Activated T-cell treated with anti-CD3 and anti-CD28 coated beads, Interleukin-2, amount 50 U/mL, for 48 hours (primary cell): ENCODE data around the gene S100A2.

Experiments used
- DNase-seq, 2 experiments: peaks; one replicate each; pipeline ENCODE4 v3.0.0-alpha.2; 2020

Gene S100A2

DNA sequence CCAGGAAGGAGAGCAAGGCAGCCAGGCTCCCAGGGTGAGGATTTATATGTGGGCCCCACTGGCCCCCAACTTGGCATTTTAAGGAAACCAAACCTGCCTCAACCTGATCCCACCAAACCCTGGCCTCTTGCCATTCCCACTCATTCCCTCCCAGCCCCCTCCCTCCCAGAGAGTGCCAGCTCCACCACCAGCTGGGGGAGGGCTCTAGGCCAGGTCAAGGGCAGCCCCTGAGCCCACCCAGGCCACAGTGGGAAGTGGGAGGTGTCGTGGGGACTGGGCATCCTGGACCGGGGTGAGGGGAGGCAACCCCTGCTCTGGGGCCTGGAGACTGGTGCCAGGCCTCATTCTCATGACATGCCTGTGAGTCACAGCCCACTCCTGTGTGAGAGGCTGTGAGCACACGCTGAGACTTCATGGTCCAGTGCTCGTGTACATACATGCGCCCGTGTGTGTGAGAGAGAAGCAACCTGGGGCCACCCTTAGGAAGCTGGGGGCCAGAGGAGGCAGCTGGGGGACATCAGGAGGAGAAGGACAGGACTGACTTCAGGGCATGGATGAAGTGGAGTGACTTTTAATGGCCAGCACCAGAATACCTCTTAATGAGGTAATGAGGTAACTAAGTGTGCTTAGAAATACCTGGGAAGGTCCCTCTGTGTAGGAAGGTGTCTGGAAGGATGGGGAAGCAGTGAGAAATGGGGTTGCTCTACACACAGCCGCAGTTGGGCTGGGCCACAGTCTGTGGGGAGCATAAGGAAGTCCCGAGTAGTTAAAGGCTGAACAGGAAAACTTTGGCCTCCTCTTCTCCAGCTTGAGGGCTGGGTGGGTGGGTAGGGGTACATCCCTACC lies at the start of gene S100A2:
Gene S100A2 (minus strand): TSS at position 316 of the 846 bp plus-strand sequence. CDS start 1,967 bp downstream, outside the sequence.
- DNase-seq = peak; percentile 77 to 80

DNA sequence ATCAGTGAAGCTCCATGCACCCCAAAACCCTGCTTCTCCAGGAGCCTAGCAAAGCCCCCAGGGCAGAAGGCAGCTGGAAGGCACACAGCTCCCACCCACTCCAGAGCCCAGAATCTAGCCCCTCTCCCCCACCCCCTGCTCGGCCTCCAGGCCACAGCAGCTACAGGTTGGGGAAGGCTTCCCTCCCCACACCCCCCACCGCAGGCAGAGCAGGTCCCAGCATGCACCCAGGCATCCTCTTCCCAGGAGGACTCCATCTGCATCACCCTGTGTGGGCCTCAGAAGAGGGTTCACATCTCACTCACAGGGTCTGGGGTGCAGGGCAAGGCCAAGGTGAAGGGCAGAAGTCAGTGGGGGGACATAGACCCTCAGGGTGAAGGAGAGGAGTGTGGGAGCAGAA lies 49.8 kb upstream of the S100A2 start:
- DNase-seq = no peak

DNA sequence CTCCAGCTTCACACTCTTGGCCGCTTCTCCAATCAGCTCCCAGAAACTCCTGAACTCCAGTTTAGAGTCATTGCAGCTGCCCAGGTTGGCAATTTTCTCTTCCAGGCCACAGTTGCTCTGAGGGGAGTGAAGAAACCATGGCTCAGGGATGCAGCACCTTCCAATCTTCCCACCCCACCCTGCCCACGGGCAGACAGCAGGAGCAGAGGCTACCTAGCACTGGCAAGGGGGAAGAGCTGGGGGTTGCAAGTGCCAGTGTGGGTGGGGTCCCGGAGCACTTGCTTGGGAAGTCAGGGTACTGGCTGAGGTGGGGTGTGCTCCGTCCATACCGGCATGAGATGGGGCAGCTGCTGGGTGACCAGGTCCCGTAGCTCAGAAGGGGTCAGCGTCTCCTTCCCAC lies 49.3 kb upstream of the S100A2 start:
- DNase-seq = no peak

DNA sequence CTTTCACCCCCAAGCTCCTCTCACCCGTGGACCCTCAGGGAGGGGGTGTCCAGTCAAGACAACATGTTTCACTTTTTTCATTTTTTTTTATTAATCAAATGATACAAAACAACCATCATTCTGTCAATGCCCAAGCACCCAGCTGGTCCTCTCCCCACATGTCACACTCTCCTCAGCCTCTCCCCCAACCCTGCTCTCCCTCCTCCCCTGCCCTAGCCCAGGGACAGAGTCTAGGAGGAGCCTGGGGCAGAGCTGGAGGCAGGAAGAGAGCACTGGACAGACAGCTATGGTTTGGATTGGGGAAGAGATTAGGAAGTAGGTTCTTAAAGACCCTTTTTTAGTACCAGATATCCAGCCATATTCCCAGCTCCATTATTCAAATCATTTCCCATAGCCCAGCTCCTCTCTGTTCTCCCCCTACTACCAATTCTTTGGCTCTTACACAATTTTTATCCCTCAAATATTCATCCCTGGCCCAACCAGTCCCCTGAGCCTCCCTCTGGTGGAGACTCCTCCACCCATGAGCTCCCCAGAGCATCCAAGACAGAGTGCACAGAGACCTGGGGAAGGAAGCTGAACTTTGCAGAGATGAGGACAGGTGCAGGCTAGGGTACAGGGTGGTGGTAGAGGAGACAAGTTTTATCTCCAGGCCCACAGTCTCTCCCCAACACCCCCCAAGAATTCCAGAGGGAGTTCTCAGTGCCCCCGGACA lies 48.7 kb upstream of the S100A2 start:
- no peak for DNase-seq

DNA sequence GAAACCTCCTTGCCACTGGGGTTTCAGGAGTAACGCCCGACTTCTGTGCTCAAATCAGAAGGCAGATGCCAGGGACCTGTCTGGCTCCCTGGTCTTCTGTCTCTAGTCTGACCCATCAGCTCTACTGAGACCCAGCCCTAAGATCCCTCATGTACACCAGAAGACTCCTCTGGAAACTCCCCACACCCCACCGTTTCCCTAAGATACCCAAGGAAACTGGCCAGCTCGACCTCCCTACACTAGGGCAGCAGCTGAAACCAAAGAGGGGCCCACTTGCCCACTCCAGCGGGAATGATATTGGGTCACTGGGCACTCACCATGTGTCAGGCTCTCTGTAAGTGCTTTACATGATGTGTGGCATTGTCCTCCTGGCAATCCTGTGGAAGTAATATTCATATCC lies 47.8 kb upstream of the S100A2 start:
- no peak for DNase-seq

DNA sequence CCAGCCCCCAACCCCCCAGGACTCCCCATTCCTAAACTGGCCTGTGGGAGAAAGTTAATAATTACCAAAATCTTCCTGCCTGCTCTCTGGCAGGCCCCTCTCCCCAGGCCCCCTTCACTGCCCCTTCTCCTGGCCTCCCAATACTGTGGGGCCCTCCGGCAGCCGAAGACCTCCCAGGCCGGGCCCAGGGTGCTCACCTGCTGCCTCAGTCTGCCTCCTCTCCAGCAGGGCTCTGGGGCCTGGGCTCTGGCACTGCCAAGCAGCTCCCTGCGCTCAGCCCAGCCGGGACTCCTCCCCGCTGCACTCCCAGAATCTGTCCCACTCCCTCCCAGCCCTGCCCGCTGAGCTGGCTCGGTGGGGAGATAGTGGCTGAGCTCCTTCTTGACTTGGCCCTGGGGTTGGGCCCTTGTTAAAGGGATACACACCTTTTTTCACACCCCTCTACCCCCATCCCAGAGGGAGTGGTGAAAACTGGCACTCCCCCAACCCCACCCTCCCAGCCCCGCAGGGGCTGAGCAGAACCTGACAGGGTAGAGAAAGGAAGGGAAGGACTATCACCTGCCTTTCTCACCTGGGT lies 47.2 kb upstream of the S100A2 start, which contains the start of gene S100A16:
Gene S100A16 (minus strand): TSS at position 383 of the 577 bp plus-strand sequence. CDS start 4,986 bp downstream, outside the sequence.
- DNase-seq = no peak

DNA sequence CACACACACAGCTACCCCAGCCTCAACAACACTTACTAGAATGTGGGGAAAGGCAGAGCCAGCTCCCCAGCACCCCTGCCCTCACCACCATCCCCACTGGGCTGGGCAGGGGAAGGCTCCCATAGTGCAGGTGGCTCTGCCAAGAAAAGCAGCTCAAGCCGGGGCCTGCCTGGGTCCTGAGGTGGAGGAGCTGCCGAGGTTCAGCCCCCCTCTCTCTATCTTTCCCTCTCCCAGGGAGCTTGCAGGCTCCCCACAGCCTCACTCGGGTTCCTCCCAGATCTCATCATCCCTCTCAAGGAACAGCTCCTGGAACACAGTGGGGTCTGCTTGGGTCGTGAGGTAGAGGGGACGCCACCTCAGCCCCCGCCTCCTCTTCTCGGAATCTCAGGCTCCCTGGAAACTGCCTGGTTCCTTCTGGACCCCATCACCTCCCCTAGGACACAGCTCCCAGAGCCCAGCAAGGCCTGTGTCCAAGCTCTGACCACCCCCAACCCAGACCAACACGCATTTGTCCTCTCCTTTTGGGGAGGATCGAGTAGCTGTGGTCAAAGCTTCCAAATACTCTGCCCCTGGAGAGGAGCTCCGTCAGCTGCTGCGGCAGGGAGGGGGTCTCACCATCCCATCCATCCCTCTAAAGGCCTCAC lies 46.6 kb upstream of the S100A2 start:
- DNase-seq = no peak

DNA sequence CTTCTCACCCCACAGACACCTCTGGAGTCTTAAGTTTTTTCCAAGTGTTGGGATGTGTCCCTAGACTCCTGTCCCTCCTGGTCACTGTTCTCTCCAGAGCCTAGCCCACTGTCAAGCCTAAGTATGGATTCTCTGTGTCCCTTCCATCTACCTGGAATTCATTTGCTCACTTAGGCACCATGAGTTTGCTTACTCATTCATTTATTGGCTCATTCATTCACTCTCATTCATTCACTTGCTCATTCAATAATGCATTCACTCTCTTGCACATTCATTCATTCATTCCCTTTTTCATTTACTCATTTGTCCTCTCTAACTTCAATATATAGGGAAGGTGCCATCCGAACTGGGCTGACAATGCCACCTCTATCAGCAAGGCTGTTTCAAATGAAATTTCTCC lies 45.7 kb upstream of the S100A2 start:
- DNase-seq = no peak

DNA sequence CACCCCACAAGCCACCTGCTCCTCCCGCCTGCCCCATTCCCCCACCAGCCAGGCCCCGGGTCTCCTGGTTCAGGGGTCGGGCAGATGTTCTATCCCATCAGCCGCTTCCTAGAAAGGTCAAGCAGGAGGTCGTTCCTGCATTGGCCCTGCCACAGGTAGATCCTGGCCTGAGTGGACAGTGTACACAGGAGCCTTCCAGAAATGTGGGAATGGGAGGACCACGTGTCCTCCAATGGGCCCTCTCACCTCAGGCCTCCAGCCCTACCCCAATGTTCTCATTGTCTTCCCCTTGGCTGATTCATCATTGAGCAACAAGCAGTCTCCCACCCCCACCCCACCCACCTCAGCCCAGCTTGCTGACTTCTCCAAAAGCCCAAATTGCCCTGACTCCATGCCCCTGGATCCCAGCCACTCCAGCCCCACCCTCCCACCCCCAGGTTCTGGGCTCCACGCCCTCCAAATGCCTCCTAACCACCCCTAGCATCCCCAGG lies 45.2 kb upstream of the S100A2 start:
- no peak for DNase-seq

DNA sequence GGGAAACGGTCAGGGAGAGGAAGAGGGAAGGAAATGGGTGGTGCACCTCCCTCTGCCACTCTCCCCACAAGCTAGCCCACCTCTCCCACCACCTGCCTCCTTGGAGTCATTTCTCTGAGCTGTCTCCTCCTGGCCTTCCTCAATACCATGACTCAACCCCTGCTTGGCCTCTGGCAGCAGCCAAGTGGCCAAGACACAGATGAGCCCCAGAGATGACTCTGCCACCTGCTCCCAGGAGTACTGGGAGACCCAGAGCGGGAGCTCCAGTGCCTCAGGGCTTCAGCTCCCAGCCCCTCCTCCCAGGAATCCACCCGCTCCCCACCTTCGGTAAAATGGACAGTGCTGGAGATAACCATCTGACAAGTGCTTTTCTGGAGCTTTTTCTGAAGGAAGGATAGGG lies 44.7 kb upstream of the S100A2 start:
- no peak for DNase-seq

DNA sequence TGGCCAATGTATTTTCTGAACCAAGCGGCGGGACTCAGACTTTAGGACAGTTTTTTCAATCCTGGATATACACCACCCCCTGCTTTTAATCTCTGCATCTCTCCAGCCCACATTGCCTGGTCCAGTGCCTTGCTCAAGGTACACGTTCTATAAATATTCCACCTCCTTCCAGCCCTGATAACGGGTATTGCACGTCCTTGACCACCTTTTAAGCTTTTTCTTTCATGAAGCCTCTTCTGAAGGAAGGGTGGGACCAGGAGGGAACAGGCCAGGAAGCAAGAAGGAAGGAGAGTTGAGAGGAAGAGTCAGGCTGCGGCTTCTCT lies 43.9 kb upstream of the S100A2 start:
- DNase-seq = no peak

DNA sequence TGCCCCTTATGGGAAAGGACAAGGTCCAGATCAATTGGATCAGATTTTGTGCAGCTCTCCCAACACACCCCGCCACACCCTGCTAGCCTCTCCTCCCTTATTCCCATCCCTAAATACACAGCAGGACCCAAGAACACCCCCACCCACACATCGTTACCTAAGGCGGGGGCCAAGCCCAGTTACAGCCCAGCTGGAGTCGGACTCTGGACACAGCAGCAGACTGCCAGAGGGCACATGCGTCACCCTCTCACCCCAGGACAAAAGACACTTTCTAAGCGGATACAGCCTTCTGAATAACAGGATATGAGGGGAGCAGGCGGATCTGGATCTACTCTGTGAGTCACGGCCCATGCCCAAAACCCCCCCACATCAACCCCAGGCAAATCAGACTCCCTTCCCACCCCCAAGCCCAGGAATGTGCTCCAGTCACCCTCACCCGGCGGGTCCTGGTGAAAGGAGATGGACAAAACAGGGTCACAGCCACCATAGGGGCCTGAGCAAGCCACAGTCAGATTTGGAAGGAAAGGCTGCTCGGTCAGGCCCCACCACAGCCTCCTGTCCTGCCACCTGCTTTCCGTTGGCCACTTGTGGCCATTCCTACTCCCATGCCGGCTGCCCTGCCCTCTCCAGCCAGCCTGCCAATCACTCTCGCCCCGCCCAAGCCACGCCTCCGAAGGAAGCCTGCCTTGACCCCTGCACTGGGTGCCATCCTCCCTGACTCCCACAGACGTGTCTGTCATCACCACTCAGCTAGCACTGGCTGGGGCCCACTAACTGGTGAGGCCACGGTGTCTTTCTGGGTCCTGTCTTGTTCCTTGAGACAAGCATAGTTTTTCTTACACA lies 43.3 kb upstream of the S100A2 start:
- DNase-seq = no peak

DNA sequence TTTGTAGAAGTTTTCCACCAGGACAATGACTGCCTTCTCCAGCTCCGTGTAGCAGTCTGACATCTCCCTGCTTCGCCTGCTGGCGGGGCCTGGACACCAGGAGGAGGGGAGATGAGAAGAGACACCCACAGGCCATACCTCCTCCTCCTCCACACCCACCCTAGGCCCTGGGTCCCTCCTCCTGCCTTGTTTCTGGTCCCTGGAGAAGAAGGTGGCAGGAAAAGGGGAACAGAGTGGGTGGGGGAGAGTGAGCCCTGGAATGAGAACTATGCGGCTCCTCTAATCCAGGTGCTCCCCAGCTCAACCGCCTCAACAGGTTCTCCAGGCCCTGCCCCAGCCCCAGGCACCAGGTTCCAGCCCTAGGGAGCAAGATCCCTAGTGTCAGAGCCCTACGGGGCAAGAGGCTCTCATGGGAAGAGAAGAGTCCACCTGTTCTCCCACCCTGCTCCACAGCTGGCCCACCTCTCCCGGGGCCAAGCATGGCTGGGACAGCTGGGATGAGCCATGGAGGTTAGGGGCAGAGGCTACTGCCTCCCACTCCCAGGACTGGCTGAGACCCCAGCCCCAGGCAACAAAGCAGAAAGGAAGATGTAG lies 42.5 kb upstream of the S100A2 start:
- no peak for DNase-seq

DNA sequence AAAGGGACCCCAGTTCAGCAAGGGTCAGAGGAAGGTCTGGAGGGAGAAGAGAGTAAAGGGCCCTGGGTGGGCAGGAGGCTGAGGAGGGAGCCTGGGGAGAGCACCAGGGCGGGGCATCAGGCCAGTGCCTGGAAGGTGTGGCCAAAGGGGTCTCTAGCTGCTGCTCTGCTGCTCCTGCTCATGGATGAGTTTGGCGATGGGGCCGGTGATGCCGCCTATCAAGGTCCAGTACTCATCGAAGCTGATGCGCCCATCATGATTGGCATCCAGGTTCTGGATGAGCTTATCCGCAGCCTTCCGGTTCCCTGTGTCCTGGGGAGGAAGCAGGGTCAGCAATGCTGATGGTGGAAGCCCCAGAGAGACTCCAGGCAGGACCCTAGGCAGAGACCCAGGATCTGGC lies 41.7 kb upstream of the S100A2 start:
- DNase-seq = no peak

DNA sequence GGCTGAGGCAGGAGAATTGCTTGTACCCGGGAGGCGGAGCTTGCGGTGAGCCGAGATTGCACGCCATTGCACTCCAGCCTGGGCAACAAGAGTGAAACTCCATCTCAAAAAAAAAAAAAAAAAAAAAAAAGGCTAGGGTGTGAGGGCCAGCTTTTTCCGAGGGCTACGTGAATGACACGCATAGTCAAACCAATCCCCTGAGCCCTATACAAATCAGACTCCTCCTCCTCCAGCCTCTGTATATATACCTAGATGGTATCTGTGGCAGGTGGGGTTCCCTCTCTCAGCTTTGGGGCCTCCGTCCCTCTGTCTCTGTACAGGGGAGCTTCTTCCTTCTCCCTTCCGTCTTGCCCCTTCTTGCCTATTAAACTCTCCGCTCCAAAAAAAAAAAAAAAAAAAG lies 40.5 kb upstream of the S100A2 start:
- DNase-seq = no peak

DNA sequence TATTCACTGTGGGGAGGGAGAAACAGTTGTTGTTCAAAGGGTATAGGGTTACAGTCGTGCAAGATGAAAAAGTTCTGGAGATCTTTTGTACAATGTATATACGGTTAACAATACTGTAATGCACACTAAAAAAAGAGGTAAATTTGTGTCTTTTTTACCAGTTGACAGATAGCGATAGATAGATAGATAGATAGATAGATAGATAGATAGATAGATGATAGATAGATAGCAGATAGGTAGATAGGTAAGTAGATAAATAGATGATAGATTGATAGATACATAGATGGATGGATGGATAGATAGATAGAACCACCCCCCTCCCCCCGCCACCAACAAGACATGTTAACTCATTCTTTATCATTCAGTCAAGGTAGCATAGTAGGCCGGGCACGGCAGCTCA lies 37.1 kb upstream of the S100A2 start:
- no peak for DNase-seq

DNA sequence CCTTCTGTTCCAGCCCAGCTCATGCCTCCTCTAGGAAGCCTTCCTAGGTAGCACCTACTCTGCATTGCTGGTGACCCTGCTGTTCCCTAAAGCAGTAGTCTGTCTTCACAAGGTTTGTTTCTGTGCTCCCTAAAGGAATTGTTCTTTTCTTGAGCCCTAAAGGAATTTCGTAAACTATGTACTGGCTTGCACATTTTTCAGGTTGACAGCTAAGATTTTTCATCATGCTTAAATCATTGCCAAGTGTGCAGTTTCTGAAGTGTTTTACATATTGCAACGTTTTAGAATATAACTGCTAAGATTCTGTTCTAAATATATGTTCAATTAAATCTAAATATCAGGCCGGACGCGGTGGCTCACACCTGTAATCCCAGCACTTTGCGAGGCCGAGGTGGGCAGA lies 34.2 kb upstream of the S100A2 start:
- DNase-seq = no peak

DNA sequence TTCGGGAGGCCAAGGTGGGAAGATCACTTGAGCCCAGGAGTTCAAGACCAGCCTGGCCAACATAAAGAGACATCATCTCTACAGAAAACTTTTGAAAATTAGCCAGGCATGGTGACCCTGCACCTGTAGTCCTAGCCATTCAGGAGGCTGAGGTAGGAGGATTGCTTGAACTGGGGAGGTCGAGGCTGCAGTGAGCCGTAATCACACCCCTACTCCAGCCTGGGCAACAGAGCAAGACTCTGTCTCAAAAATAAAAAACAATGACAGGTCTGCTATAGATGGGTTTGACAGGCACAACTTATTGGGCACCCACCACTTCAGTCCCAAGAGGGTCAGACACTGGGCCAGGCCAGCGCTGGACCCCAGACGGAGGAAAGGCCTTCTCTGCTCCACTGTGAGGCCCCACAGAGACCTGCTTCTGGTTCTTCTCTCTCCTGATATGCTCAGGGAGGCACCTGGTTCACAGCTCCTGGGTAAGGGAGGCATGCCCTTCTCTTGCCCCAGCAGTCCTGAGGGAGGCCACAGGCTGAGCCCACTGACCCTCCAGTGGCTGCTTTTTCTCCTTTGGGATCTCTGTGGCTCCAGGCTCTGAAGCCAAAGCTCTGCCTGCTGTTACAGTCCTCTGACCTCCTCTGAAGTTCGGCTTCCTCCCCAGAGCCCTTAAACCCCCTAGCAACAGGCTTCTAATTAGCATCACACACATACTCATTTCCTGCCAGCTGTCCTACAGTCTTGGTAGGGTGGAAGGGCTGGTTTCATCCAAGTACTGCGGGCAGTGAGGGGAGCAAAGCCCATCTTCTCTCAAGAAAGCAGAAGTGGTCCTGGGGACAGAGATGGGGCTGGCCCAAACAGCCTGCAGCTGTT lies 32.9 kb upstream of the S100A2 start:
- peak in 1 of 2 experiments; percentile 37 for DNase-seq

DNA sequence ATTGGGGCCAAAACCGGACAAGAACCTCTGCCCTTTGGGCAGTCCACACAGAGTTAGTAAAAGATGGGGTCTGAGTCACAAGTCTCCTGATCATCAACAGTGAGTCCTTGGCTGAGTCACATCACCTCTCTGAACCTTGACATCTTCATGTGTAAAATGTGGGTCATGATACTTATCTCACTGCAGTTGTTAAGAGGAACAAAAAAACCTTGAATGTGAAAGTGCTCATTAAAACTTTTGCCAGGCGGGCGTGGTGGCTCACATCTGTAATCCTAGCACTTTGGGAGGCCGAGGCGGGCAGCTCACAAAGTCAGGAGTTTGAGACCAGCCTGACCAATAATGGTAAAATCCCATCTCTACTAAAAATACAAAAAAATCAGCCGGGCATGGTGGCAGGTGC lies 31.6 kb upstream of the S100A2 start:
- peak in 1 of 2 experiments; percentile 46 for DNase-seq

DNA sequence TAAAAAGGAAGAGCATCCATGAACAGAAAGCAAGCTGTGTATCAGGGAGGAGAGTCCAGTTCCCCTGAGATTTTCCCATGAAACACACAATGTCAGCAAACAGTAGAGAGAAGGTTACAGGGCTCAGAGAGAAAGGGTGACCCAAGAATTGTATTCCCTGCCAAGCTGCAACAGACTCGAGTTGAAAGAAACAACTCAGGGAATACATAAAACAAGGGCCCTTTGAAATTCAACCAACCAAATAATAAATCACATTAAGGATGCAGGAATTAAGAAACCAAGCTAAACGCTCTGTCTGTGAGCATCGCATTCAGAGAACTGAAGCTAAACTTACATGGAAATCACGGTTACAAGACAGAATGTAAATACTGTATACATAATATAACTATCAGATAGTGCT lies 27.1 kb upstream of the S100A2 start:
- no peak for DNase-seq

DNA sequence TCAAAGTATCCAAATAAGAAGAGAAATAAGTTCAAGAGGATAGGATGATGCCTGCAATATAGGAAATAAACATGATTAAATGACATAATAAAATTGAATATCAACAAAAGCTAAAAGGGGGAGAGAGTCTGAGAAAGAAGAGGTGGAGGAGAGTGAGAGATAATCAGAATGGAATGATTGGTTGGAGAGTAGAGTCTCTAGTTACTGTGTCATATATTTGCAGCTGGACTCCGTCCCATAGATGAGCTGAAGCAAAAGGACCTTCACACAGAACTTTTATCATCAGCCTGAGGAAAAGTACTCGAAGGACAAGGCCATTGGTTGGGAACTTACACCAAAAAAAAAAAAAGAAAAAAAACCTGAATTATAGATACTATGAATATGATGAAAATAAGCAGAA lies 22.8 kb upstream of the S100A2 start:
- no peak for DNase-seq
